HEK293 (cell line): ENCODE data around the gene MED13L.
A peak's percentile ranks its signal among the peaks of the same experiment; 100 is the strongest.

Experiments used
- CTCF ChIA-PET: fragments of 350-600 bp; formaldehyde crosslinking; extraction: SDS; loops from one replicate; lab custom pipeline; 2021; ENCODE audit warnings: antibody characterized with exemption; lab: Yijun Ruan, JAX
- POLR2A ChIA-PET: fragments of 300-600 bp; formaldehyde crosslinking; extraction: SDS; loops from one replicate; lab custom pipeline; 2020; ENCODE audit warnings: antibody characterized with exemption, inconsistent platforms; lab: Yijun Ruan, JAX
- H3K27ac ChIP-seq: fragments of 200-500 bp; sonication (Bioruptor generic); 2 replicates; pipeline ENCODE4 v1.5.1; 2014; ENCODE audit warnings: low read depth, low read length, control low read depth, inconsistent platforms; ENCODE audit errors: extremely low read depth
- H3K36me3 ChIP-seq, 2 experiments: fragments of 200-500 bp in 1 of 2; sonication (Bioruptor generic) in 1 of 2; 1 replicate in 1 of 2; 2 replicates in 1 of 2; pipeline ENCODE4 v1.5.1; 2014 to 2017; ENCODE audit warnings: inconsistent platforms in 2 of 2, low read length in 2 of 2; ENCODE audit not compliant: control insufficient read depth in 2 of 2, insufficient read depth in 1 of 2
- H3K4me1 ChIP-seq: fragments of 200-500 bp; sonication (Bioruptor generic); 2 replicates; pipeline ENCODE4 v1.5.1; 2014; ENCODE audit warnings: mild to moderate bottlenecking, low read length, inconsistent platforms; ENCODE audit not compliant: control insufficient read depth, insufficient read depth
- H3K4me3 ChIP-seq: 2 replicates; pipeline ENCODE4 v1.5.1; 2011; ENCODE audit warnings: low read depth, mild to moderate bottlenecking, control low read depth, low read length, moderate library complexity
- H3K9me3 ChIP-seq: fragments of 200-500 bp; sonication (Bioruptor generic); 2 replicates; pipeline ENCODE4 v1.5.1; 2014; ENCODE audit warnings: low read depth, low read length, inconsistent platforms; ENCODE audit not compliant: control insufficient read depth, insufficient read depth
- EGR2 ChIP-seq: fragments of 450-650 bp; formaldehyde crosslinking; IDR thresholded peaks from 2 replicates; pipeline ENCODE4 v1.5.1; 2016; ENCODE audit warnings: low read depth, missing biosample characterization, missing genetic modification characterization
- MEIS1 ChIP-seq: sonication (generic); formaldehyde crosslinking; IDR thresholded peaks from 2 replicates; pipeline ENCODE4 v1.8.1; 2022; ENCODE audit warnings: missing genetic modification reagents, mild to moderate bottlenecking, borderline replicate concordance
- MZF1 ChIP-seq: fragments of 450-650 bp; formaldehyde crosslinking; IDR thresholded peaks from 2 replicates; pipeline ENCODE4 v1.5.1; 2017; ENCODE audit warnings: missing biosample characterization, missing genetic modification characterization, borderline replicate concordance
- REPIN1 ChIP-seq: fragments of 450-650 bp; formaldehyde crosslinking; IDR thresholded peaks from 2 replicates; pipeline ENCODE4 v1.5.1; 2017; ENCODE audit warnings: missing biosample characterization, missing genetic modification characterization, low read depth
- SCRT1 ChIP-seq: fragments of 450-650 bp; formaldehyde crosslinking; IDR thresholded peaks from 2 replicates; pipeline ENCODE4 v1.5.1; 2016; ENCODE audit warnings: missing biosample characterization, missing genetic modification characterization, borderline replicate concordance
- WT1 ChIP-seq: fragments of 450-650 bp; formaldehyde crosslinking; IDR thresholded peaks from 2 replicates; pipeline ENCODE4 v1.5.1; 2016; ENCODE audit warnings: missing biosample characterization, missing genetic modification characterization
- ZEB2 ChIP-seq: fragments of 450-650 bp; formaldehyde crosslinking; IDR thresholded peaks from 2 replicates; pipeline ENCODE4 v1.5.1; 2016; ENCODE audit warnings: missing biosample characterization, missing genetic modification characterization
- ZNF10 ChIP-seq: fragments of 450-650 bp; formaldehyde crosslinking; IDR thresholded peaks from 2 replicates; pipeline ENCODE4 v1.5.1; 2017; ENCODE audit warnings: missing biosample characterization, missing genetic modification characterization
- ZNF138 ChIP-seq: fragments of 450-650 bp; formaldehyde crosslinking; IDR thresholded peaks from 2 replicates; pipeline ENCODE4 v1.5.1; 2016; ENCODE audit warnings: missing biosample characterization, missing genetic modification characterization, borderline replicate concordance
- ZNF16 ChIP-seq: fragments of 450-650 bp; formaldehyde crosslinking; IDR thresholded peaks from 2 replicates; pipeline ENCODE4 v1.5.1; 2016; ENCODE audit warnings: low read depth, missing biosample characterization, missing genetic modification characterization
- ZNF2 ChIP-seq: fragments of 450-650 bp; formaldehyde crosslinking; IDR thresholded peaks from 2 replicates; pipeline ENCODE4 v1.5.1; 2016; ENCODE audit warnings: missing biosample characterization, missing genetic modification characterization
- ZNF248 ChIP-seq: fragments of 450-650 bp; formaldehyde crosslinking; IDR thresholded peaks from 2 replicates; pipeline ENCODE4 v1.5.1; 2017; ENCODE audit warnings: missing biosample characterization, missing genetic modification characterization
- ZNF558 ChIP-seq: fragments of 450-650 bp; formaldehyde crosslinking; IDR thresholded peaks from 2 replicates; pipeline ENCODE4 v1.5.1; 2016; ENCODE audit warnings: missing biosample characterization, missing genetic modification characterization
- ZNF624 ChIP-seq: fragments of 450-650 bp; formaldehyde crosslinking; IDR thresholded peaks from 2 replicates; pipeline ENCODE4 v1.5.1; 2017; ENCODE audit warnings: missing biosample characterization, missing genetic modification characterization
- ZNF791 ChIP-seq: fragments of 450-650 bp; formaldehyde crosslinking; IDR thresholded peaks from 2 replicates; pipeline ENCODE4 v1.5.1; 2016; ENCODE audit warnings: missing biosample characterization, missing genetic modification characterization
- TF ChIP-seq, protein P1 (sequence below): fragments of 450-650 bp; formaldehyde crosslinking; IDR thresholded peaks from 2 replicates; pipeline ENCODE4 v1.5.1; 2016; ENCODE audit warnings: missing biosample characterization, missing genetic modification characterization, borderline replicate concordance
- TF ChIP-seq, protein P2 (sequence below): fragments of 450-650 bp; formaldehyde crosslinking; IDR thresholded peaks from 2 replicates; pipeline ENCODE4 v1.5.1; 2016; ENCODE audit warnings: missing biosample characterization, missing genetic modification characterization
- TF ChIP-seq, protein P3 (sequence below): fragments of 450-650 bp; formaldehyde crosslinking; IDR thresholded peaks from 2 replicates; pipeline ENCODE4 v1.5.1; 2016; ENCODE audit warnings: missing biosample characterization, missing genetic modification characterization
- TF ChIP-seq, protein P4 (sequence below): fragments of 450-650 bp; formaldehyde crosslinking; IDR thresholded peaks from 2 replicates; pipeline ENCODE4 v1.5.1; 2016; ENCODE audit warnings: missing biosample characterization, missing genetic modification characterization

Gene MED13L

DNA sequence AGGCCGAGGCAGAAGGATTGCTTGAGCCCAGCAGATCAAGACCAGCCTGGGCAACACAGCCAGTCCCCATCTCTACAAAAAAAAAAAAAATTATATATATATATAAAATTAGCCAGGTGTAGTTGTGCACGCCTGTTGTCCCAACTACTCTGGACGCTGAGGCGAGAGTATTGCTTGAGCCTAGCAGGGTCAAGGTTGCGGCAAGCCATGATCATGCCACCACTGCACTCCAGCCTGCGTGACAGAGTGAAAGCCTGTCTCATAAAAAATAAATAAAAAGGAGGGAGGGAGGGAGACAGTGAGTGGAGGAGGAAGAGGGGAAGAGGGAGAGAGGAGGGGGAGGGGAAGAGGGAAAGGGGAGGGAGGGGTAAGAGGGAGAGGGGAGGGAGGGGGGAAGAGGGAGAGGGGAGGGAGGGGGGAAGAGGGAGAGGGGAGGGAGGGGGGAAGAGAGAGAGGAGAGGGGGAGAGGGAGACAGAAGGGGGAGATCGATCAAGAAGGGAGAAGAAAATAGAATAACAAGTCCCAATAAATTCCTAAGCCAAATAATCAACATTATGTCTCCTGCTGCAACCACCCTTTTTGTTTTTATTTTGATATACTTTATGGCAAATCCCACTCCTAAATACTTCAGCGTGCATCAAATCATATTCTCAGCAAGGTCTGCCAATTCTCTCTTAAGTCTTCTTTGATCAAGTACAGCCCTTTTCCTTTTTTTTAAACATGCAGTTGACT lies 163.9 kb downstream of the MED13L start (continued):
- no peak for TF ChIP-seq ZEB2 (tag by site-specific recombination)

DNA sequence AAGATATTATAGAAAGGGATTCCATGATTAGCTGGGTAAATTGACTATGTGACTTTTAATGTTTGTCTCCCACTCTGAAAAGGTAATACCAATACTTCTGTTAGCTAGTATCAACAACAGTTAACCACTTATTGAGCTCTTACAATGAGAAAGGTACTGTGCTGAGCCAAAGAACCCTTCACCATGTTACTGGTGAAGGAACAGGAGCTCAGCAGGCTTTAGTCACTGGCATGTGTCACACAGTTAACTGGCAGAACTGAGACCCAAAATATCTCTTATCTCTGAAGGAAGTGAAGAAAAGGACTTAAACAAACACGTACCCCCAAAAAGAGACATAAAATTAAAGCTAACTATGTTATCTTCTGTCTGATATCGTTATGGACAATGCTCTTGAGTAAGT lies 170.6 kb downstream of the MED13L start:
- H3K4me1 ChIP-seq = no peaks in the 10 kb centered on the region
- peaks cover 0 to 3% of the 10 kb centered on the region in 2 experiments; a peak in 1 of 3 replicates for H3K36me3 ChIP-seq
- TF ChIP-seq WT1 (tag by site-specific recombination) (no peak), ZNF138 (tag by site-specific recombination) (no peak), ZNF10 (tag by site-specific recombination) (peak; percentile 55; the same call in 1 of the 2 replicates), MEIS1 (CRISPR knock-in tag) (no peak), ZNF791 (no peak), ZNF16 (tag by site-specific recombination) (no peak)
- TF ChIP-seq, protein P1, sequence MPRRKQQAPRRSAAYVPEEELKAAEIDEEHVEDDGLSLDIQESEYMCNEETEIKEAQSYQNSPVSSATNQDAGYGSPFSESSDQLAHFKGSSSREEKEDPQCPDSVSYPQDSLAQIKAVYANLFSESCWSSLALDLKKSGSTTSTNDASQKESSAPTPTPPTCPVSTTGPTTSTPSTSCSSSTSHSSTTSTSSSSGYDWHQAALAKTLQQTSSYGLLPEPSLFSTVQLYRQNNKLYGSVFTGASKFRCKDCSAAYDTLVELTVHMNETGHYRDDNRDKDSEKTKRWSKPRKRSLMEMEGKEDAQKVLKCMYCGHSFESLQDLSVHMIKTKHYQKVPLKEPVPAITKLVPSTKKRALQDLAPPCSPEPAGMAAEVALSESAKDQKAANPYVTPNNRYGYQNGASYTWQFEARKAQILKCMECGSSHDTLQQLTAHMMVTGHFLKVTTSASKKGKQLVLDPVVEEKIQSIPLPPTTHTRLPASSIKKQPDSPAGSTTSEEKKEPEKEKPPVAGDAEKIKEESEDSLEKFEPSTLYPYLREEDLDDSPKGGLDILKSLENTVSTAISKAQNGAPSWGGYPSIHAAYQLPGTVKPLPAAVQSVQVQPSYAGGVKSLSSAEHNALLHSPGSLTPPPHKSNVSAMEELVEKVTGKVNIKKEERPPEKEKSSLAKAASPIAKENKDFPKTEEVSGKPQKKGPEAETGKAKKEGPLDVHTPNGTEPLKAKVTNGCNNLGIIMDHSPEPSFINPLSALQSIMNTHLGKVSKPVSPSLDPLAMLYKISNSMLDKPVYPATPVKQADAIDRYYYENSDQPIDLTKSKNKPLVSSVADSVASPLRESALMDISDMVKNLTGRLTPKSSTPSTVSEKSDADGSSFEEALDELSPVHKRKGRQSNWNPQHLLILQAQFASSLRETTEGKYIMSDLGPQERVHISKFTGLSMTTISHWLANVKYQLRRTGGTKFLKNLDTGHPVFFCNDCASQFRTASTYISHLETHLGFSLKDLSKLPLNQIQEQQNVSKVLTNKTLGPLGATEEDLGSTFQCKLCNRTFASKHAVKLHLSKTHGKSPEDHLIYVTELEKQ (tag by site-specific recombination) = no peak
- TF ChIP-seq, protein P2, sequence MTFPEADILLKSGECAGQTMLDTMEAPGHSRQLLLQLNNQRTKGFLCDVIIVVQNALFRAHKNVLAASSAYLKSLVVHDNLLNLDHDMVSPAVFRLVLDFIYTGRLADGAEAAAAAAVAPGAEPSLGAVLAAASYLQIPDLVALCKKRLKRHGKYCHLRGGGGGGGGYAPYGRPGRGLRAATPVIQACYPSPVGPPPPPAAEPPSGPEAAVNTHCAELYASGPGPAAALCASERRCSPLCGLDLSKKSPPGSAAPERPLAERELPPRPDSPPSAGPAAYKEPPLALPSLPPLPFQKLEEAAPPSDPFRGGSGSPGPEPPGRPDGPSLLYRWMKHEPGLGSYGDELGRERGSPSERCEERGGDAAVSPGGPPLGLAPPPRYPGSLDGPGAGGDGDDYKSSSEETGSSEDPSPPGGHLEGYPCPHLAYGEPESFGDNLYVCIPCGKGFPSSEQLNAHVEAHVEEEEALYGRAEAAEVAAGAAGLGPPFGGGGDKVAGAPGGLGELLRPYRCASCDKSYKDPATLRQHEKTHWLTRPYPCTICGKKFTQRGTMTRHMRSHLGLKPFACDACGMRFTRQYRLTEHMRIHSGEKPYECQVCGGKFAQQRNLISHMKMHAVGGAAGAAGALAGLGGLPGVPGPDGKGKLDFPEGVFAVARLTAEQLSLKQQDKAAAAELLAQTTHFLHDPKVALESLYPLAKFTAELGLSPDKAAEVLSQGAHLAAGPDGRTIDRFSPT = no peak
- TF ChIP-seq, all 188 proteins: peak for 1
- Histone ChIP-seq H3K27ac (no peak overlapping the region), H3K4me3 (no peak overlapping the region), H3K9me3 (no peaks in the 10 kb centered on the region)
- ChIA-PET POLR2A (interaction anchor here (0.7 kb wide), 1 partner anchor 27 kb away, joined by 4 read pairs; no protein-coding TSS in a partner anchor), CTCF (interaction anchor here (0.6 to 1.9 kb wide), 3 partner anchors 12 to 23 kb away, joined by 3 to 4 read pairs (median 3); no protein-coding TSS in a partner anchor)

DNA sequence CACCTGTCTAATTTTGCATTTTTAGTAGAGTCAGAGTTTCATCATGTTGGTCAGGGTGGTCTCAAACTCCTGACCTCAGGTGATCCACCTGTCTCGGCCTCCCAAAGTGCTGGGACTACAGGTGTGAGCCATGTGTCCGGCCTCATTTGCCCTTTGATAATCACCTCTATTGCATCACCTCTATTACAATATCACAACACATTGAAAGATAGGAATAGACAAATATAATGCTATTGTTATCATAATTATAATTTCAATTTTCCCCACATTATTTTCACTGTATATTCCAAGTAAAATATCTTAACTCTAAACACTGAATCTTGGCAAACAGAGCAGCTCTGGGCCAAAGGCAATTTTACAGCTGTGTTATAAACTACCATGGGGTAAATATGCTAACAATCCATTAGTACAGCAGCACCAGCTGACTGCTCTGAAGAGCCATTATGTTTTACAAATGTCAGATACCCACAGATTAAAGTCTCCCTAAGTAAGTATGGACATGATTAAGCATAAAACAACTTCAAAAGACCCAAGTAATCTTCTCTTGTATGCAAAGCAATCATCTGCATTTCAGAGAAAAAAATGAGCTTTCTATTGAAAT lies 173.2 kb downstream of the MED13L start:
- POLR2A ChIA-PET = no interaction called here
- CTCF ChIA-PET = no interaction called here
- TF ChIP-seq ZNF2 (tag by site-specific recombination) (no peak), EGR2 (tag by site-specific recombination) (no peak), ZNF624 (tag by site-specific recombination) (no peak), MZF1 (no peak), REPIN1 (tag by site-specific recombination) (no peak), ZNF248 (tag by site-specific recombination) (no peak), SCRT1 (tag by site-specific recombination) (no peak), ZNF558 (tag by site-specific recombination) (peak; percentile 91)
- TF ChIP-seq, protein P3, sequence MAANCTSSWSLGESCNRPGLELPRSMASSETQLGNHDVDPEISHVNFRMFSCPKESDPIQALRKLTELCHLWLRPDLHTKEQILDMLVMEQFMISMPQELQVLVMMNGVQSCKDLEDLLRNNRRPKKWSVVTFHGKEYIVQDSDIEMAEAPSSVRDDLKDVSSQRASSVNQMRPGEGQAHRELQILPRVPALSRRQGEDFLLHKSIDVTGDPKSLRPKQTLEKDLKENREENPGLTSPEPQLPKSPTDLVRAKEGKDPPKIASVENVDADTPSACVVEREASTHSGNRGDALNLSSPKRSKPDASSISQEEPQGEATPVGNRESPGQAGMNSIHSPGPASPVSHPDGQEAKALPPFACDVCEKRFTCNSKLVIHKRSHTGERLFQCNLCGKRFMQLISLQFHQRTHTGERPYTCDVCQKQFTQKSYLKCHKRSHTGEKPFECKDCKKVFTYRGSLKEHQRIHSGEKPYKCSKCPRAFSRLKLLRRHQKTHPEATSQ (tag by site-specific recombination) = no peak
- TF ChIP-seq, protein P4, sequence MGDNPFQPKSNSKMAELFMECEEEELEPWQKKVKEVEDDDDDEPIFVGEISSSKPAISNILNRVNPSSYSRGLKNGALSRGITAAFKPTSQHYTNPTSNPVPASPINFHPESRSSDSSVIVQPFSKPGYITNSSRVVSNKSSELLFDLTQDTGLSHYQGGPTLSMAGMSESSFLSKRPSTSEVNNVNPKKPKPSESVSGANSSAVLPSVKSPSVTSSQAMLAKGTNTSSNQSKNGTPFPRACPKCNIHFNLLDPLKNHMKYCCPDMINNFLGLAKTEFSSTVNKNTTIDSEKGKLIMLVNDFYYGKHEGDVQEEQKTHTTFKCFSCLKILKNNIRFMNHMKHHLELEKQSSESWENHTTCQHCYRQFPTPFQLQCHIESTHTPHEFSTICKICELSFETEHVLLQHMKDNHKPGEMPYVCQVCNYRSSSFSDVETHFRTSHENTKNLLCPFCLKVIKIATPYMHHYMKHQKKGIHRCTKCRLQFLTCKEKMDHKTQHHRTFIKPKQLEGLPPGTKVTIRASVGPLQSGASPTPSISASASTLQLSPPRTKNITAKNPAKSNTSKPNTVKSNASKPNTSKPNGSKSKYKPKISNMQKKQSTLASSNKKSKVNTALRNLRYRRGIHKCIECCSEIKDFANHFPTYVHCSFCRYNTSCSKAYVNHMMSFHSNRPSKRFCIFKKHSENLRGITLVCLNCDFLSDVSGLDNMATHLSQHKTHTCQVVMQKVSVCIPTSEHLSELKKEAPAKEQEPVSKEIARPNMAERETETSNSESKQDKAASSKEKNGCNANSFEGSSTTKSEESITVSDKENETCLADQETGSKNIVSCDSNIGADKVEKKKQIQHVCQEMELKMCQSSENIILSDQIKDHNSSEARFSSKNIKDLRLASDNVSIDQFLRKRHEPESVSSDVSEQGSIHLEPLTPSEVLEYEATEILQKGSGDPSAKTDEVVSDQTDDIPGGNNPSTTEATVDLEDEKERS (tag by site-specific recombination) = no peak

More for the DNA sequence above, 173.2 kb downstream of the MED13L start:
- peaks cover 0 to 3% of the 10 kb centered on the region in 2 experiments; a peak in 2 of 3 replicates for H3K36me3 ChIP-seq
- H3K4me1 ChIP-seq = no peaks in the 10 kb centered on the region
- H3K9me3 ChIP-seq = no peaks in the 10 kb centered on the region
- H3K4me3 ChIP-seq = no peak overlapping the region
- no peak overlapping the region for H3K27ac ChIP-seq
